HUES6 (cell line): ENCODE results near the gene SORT1.
A peak's percentile ranks its signal among the peaks of the same experiment; 100 is the strongest.
"Not testable (repeated sequence)": the region's sequence is repeated elsewhere in the genome, so short reads cannot be mapped to it uniquely, and the experiment has no call there.

Experiments used
- H3K27ac ChIP-seq: 2 replicates; pipeline ENCODE4 v1.7.0; 2013; ENCODE audit warnings: low read depth, mild to moderate bottlenecking, low read length, inconsistent platforms
- H3K27me3 ChIP-seq: 2 replicates; pipeline ENCODE4 v1.6.1; 2013; ENCODE audit warnings: low read length; ENCODE audit not compliant: control insufficient read depth, insufficient read depth
- H3K36me3 ChIP-seq: 2 replicates; pipeline ENCODE4 v1.6.1; 2013; ENCODE audit warnings: low read length; ENCODE audit not compliant: control insufficient read depth, insufficient read depth
- H3K4me1 ChIP-seq: 2 replicates; pipeline ENCODE4 v1.6.1; 2013; ENCODE audit warnings: low read length; ENCODE audit not compliant: control insufficient read depth, insufficient read depth
- H3K4me3 ChIP-seq: 2 replicates; pipeline ENCODE4 v1.5.1; 2013; ENCODE audit warnings: low read depth, low read length
- H3K9ac ChIP-seq: one replicate; pipeline ENCODE4 v1.6.1; 2013; ENCODE audit warnings: mild to moderate bottlenecking, low read length
- H3K9me3 ChIP-seq: 2 replicates; pipeline ENCODE4 v1.6.1; 2013; ENCODE audit warnings: low read depth, low read length; ENCODE audit not compliant: control insufficient read depth, insufficient read depth

Gene SORT1

GRCh38 chr1:109296782-109297181 lies 100.9 kb downstream of the SORT1 start:
- Histone ChIP-seq H3K4me3 (no peak overlapping the region), H3K27me3 (no peaks in the 10 kb centered on the region), H3K36me3 (no peaks in the 10 kb centered on the region), H3K4me1 (peaks cover 17% of the 10 kb centered on the region), H3K9ac (no peak overlapping the region), H3K9me3 (no peaks in the 10 kb centered on the region), H3K27ac (no peak overlapping the region)

DNA sequence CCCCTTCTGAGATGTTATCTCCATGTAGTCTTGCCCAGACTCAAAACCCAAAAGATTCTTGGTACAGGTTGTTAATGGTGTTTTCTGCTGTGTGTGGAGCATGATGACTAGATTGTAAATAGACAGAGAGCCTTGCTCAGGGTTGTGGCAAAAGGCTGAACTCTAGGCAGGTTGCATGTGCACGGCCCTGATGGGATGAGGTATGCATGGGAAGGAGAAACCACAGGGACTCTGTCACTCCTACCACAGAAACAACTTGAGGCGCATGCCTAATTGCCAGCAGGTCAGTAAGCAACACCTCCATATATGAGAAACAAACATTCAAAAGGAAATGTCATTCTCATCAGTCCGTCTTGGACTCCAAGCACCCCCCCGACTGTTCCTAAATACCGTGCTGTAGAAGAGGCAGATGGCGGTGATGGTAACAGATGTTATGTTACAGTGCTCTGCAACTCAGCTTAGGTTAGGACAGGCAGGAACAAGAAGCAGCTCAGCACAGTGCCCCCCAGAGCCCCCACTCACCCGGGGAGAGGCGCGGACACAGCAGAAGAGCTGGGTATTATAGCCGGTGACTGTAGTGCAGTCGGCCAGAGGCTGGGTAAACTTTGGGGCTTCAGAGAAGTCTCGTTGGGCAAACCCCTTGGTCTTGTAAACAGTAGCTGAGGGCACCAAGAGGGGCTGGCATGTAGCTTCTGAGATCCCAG lies 101.9 kb downstream of the SORT1 start:
- peaks cover 15% of the 10 kb centered on the region for H3K4me1 ChIP-seq
- no peaks in the 10 kb centered on the region for H3K27me3 ChIP-seq
- no peak overlapping the region for H3K27ac ChIP-seq
- H3K9me3 ChIP-seq: no peaks in the 10 kb centered on the region
- H3K36me3 ChIP-seq: no peaks in the 10 kb centered on the region
- no peak overlapping the region for H3K9ac ChIP-seq
- H3K4me3 ChIP-seq: no peak overlapping the region

- Histone ChIP-seq H3K36me3 (no peaks in the 10 kb centered on the region), H3K27ac (no peak overlapping the region), H3K9ac (no peak overlapping the region), H3K4me3 (no peak overlapping the region), H3K27me3 (no peaks in the 10 kb centered on the region), H3K4me1 (peaks cover 12% of the 10 kb centered on the region), H3K9me3 (no peaks in the 10 kb centered on the region)
These were observed 103.2 kb downstream of the SORT1 start for GRCh38 chr1:109294481-109294880.

DNA sequence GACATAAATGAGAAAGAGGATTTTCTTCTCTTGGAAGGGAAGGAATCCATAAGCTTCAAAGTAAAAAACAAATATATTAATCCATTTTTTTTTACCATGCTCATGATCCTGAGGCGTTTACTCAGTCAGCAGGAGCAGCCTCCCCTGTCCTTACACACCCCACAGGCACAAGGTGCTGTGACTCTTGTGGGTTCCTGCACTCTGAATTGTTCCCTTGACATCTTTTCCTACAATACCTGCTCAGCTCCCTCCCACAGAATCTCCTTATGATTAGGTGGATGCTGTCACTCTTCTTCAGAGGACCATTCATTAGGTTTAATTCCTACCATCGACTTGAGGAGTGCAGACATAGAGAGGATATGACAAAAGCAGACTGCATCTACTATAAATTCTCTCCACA lies 104.7 kb downstream of the SORT1 start:
- no peak overlapping the region for H3K4me3 ChIP-seq
- H3K36me3 ChIP-seq: no peaks in the 10 kb centered on the region
- no peaks in the 10 kb centered on the region for H3K9me3 ChIP-seq
- no peak overlapping the region for H3K27ac ChIP-seq
- H3K4me1 ChIP-seq: peaks cover 10% of the 10 kb centered on the region
- no peak overlapping the region for H3K9ac ChIP-seq
- no peaks in the 10 kb centered on the region for H3K27me3 ChIP-seq

DNA sequence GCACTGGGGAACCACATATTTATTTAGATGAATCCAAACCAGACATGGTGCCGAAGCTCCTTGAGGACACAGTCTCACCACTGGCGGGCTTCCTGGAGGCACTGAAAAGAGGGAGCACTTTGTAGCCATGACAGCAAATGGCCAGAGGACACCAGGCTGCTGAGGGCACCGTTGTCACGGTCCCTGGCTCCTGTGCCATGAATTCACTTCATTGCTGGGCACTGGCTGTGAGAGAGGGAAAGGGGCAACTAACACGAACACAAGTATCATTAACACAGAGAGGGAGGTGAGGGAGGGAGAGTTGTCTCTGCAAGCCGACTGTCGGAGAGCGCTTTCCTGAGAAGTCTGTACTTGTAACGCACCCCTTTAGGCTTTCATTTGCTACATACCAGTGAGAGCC lies 105.4 kb downstream of the SORT1 start:
- H3K36me3 ChIP-seq: no peaks in the 10 kb centered on the region
- H3K4me3 ChIP-seq: no peak overlapping the region
- H3K9me3 ChIP-seq: no peaks in the 10 kb centered on the region
- H3K4me1 ChIP-seq: peaks cover 10% of the 10 kb centered on the region
- H3K27me3 ChIP-seq: no peaks in the 10 kb centered on the region
- no peak overlapping the region for H3K9ac ChIP-seq
- H3K27ac ChIP-seq: no peak overlapping the region

GRCh38 chr1:109290998-109291397 lies 106.7 kb downstream of the SORT1 start:
- Histone ChIP-seq H3K4me1 (peaks cover 10% of the 10 kb centered on the region), H3K9ac (no peak overlapping the region), H3K27me3 (no peaks in the 10 kb centered on the region), H3K4me3 (no peak overlapping the region), H3K36me3 (no peaks in the 10 kb centered on the region), H3K9me3 (no peaks in the 10 kb centered on the region), H3K27ac (no peak overlapping the region)

- Histone ChIP-seq H3K4me3 (no peak overlapping the region), H3K9ac (no peak overlapping the region), H3K27ac (no peak overlapping the region), H3K4me1 (peaks cover 12% of the 10 kb centered on the region), H3K27me3 (no peaks in the 10 kb centered on the region), H3K9me3 (no peaks in the 10 kb centered on the region), H3K36me3 (no peaks in the 10 kb centered on the region)
These were observed 107.6 kb downstream of the SORT1 start for GRCh38 chr1:109290137-109290536.

GRCh38 chr1:109286762-109287161 lies 111.0 kb downstream of the SORT1 start:
- H3K9me3 ChIP-seq, H3K4me3 ChIP-seq, H3K9ac ChIP-seq, H3K27me3 ChIP-seq, H3K27ac ChIP-seq, H3K36me3 ChIP-seq: not testable (repeated sequence)
- peaks cover 24% of the 10 kb centered on the region for H3K4me1 ChIP-seq

DNA sequence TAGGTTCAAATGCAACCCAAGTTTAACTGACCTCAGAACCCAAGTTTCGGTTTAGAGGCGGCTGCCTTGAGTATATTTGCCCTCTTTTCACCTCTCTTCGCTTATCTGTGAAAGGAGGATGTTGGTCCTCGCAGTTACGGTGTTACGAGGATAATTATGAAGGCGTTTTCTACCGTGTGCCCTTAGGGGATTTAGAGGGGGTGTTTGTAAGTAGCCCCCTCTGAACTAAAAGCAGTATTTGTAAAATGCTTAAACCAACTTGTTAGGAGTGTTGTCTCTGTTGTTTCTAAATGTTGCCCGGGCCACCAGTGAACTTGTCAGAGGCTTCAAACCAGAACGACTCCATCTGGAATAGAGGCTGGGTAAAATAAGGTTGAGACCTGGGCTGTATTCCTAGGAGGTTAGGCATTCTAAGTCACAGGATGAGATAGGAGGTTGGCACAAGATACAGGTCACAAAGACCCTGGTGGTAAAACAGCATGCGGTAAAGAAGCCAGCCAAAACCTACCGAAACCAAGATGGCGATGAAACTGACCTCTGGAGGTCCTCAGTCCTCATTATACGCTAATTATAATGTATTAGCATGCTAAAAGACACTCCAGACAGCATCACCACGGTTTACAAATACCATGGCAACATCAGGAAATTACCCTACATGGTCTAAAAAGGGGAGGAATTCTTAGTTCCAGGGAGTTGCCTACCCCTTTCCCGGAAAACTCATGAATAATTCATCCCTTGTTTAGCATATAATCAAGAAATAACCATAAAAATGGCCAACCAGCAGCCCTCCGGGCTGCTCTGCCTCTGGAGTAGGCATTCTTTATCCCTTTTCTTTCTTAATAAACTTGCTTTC lies 113.7 kb downstream of the SORT1 start:
- Histone ChIP-seq H3K27me3 (no peaks in the 10 kb centered on the region), H3K4me3 (peak overlapping the region; percentile 90), H3K4me1 (peaks cover 29% of the 10 kb centered on the region), H3K36me3 (peaks cover 22% of the 10 kb centered on the region), H3K9me3 (no peaks in the 10 kb centered on the region), H3K27ac (peak overlapping the region; percentile 83), H3K9ac (peak overlapping the region; percentile 85)

DNA sequence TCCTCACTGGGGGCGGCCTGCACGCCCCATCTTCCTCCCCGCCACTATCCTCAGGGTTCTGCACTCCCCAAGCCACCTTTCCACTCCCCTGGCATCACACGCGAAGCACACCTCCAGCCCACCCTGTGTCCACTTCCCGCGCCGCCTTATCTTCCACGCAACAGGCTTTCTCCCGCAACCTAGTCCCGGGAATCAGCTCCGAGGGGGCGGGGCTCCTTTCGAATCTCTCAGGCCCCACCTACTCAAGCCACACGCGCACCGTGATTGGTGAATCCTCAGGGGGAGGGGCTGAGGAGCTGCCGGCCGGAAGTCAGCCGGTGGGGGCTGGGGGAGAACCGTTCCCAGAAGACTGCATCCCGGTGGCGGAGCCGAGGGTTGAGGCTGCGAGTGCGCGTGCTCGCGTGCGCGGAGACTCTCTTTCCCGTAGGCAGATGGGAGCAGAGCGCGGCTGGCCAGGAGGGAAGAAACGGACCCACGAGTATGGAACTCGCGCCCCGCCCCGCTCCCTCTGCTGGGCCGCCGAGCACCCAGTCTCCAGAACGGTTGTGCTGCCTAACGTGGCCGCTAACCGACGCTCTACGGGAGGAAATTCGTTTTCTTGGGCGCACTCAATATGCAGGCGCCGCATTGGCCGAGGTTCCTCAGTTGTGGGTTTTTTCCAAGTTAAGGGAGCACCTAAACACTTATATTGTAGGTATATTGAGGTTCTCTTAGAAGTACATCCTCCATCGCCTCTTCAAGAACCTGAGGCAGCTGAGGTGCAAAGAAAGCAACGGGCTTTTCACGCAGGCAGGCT lies 114.6 kb downstream of the SORT1 start, which contains the start of gene PSRC1:
TSS of gene PSRC1 (minus strand) at position 194 of the 796 bp plus-strand sequence.
- no peaks in the 10 kb centered on the region for H3K27me3 ChIP-seq
- peak within 1 kb of the TSS; percentile 83 for H3K27ac ChIP-seq
- H3K4me1 ChIP-seq: peaks cover 29% of the 10 kb centered on the region
- peak within 1 kb of the TSS; percentile 90 for H3K4me3 ChIP-seq
- no peaks in the 10 kb centered on the region for H3K9me3 ChIP-seq
- peak within 1 kb of the TSS; percentile 86 for H3K9ac ChIP-seq
- H3K36me3 ChIP-seq: peaks cover 30% of the 10 kb centered on the region
